Esophagus muscularis mucosa (tissue), 4 donors: ENCODE data around the gene DDR1. TPM values are rescaled to one million over a fixed set of nuclear protein-coding genes. Genes with fewer than 3 reads are reported as not detected.

Experiments used
- DNase-seq: peaks from one replicate; pipeline ENCODE4 v3.0.0-alpha.2; 2017; ENCODE audit errors: extremely low spot score
- H3K27ac ChIP-seq, 4 donors: fragments of 200-600 bp; sonication (generic); replicated peaks in 1 of 4; 1 replicate in 3 of 4; 2 replicates in 1 of 4; pipeline ENCODE4 v1.5.1; 2016 to 2019; ENCODE audit warnings: mild to moderate bottlenecking in 1 of 4
- H3K27me3 ChIP-seq, 4 donors: fragments of 200-600 bp; sonication (generic); one replicate each; pipeline versions ENCODE4 v1.5.1 to v1.6.0; 2016 to 2019
- H3K36me3 ChIP-seq, 4 donors: fragments of 200-600 bp; sonication (generic); one replicate each; pipeline ENCODE4 v1.5.1; 2016 to 2019
- H3K4me1 ChIP-seq, 4 donors: fragments of 200-600 bp; sonication (generic); one replicate each; pipeline ENCODE4 v1.5.1; 2016 to 2019
- H3K4me3 ChIP-seq, 4 donors: fragments of 200-600 bp; sonication (generic); 1 replicate in 2 of 4; 2 replicates in 2 of 4; pipeline ENCODE4 v1.5.1; 2016 to 2019; ENCODE audit warnings: mild to moderate bottlenecking in 4 of 4, moderate library complexity in 1 of 4
- H3K9me3 ChIP-seq, 4 donors: fragments of 200-600 bp; sonication (generic); 1 replicate in 3 of 4; 2 replicates in 1 of 4; pipeline ENCODE4 v1.5.1; 2016 to 2019
- EP300 ChIP-seq: sonication (generic); formaldehyde crosslinking; IDR thresholded peaks from one replicate; pipeline ENCODE4 v1.6.1; 2017; ENCODE audit warnings: antibody characterized with exemption
- POLR2A ChIP-seq: fragments of 450-650 bp; IDR thresholded peaks from one replicate; pipeline ENCODE4 v1.6.1; 2017; ENCODE audit warnings: antibody characterized with exemption, moderate library complexity, mild to moderate bottlenecking, low read depth
- POLR2AphosphoS5 ChIP-seq, 2 donors: sonication (generic); formaldehyde crosslinking; IDR thresholded peaks; one replicate each; pipeline ENCODE4 v1.6.1; 2017; ENCODE audit warnings: antibody characterized with exemption in 2 of 2
- WGBS: methylation state at CpG from one replicate; pipeline ENCODE4 v1.1.5; 2018; 5-methylcytosine and 5-hydroxymethylcytosine counted together
- intact Hi-C: fragments of 100-400 bp; cut with DNase I; formaldehyde crosslinking; loops from one replicate; pipeline ENCODE4 v1.15.1; 2023
- total RNA-seq, 4 donors: library from RNA; depleted of rRNA; stranded (reverse); fragments of >200 nt; gene quantifications; one replicate each; pipeline versions ENCODE4 v1.1.0 to v1.2.1, GENCODE V29; 2016
- TF ChIP-seq, protein P1 (sequence below), 3 experiments: fragments of 200-600 bp in 2 of 3; fragments of 450-650 bp in 1 of 3; sonication (generic) in 2 of 3; IDR thresholded peaks; one replicate each; pipeline ENCODE4 v1.5.1; 2017 to 2019; ENCODE audit warnings: antibody characterized with exemption in 3 of 3, mild to moderate bottlenecking in 2 of 3, moderate library complexity in 1 of 3

DDR1 gene
- total RNA-seq, 4 donors from 2014 or later: 10.4 to 37.9 (median 23.3) TPM

DNA sequence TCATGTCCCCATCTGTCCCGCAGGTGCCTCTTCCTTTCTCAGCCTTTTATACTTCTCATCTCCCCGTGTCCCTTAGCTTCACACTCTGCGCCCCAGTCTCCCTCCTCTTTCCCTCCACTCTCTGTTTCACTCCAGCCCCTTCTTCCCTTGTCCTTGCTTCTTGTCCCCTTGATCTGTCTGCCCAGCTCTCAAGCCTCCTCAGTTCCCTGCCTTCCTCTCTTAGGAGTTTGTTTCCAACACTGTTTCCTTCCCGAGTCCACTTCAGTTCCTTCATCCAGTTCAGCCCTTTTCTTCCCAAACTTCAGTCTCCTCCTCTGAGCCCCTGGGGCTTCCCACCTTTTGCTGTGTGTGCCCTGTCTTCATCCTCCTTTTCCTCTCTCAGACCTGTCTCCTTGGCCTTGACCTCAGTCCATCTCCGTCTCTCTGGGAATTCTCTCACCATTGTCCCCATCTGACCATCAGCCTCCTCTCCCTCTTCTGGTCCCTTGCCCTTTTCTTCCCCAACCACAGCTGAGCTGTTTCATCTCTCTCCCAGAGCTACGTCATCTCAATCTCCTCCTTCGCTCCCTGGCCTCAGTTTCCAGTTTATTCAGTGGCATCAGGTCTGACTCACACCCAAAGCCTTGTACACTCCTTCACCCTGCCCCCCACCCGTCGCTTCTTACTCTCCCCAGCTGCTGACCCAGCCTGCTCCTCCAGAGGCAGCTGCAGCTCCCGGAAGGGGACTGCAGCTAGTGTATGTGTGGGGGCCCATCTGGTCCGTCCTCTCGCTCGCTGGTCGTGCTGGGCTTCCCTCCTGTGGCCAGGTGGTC, 2.7 kb upstream of the DDR1 start:
- DNase-seq: no peak
- Histone ChIP-seq H3K27ac (peak overlapping the region; percentile 85 to 93 (median 90)), H3K36me3 (no peaks in the 10 kb centered on the region), H3K27me3 (no peaks in the 10 kb centered on the region), H3K4me1 (peaks cover 47 to 64% (median 61%) of the 10 kb centered on the region in 4 donors), H3K9me3 (no peaks in the 10 kb centered on the region), H3K4me3 (no peak overlapping the region)
- 75% methylated on average over 14 of the region's 14 CpGs for WGBS
- intact Hi-C loops: loop anchor here (10.0 kb wide), 1 partner anchor 197 kb away; the partner anchor contains the start of gene PPP1R18
- TF ChIP-seq EP300 (no peak), POLR2A (no peak), POLR2AphosphoS5 (IDR thresholded peaks at IDR 0.05) (no peak)
- TF ChIP-seq, protein P1, sequence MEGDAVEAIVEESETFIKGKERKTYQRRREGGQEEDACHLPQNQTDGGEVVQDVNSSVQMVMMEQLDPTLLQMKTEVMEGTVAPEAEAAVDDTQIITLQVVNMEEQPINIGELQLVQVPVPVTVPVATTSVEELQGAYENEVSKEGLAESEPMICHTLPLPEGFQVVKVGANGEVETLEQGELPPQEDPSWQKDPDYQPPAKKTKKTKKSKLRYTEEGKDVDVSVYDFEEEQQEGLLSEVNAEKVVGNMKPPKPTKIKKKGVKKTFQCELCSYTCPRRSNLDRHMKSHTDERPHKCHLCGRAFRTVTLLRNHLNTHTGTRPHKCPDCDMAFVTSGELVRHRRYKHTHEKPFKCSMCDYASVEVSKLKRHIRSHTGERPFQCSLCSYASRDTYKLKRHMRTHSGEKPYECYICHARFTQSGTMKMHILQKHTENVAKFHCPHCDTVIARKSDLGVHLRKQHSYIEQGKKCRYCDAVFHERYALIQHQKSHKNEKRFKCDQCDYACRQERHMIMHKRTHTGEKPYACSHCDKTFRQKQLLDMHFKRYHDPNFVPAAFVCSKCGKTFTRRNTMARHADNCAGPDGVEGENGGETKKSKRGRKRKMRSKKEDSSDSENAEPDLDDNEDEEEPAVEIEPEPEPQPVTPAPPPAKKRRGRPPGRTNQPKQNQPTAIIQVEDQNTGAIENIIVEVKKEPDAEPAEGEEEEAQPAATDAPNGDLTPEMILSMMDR (IDR thresholded peaks at IDR 0.05): no peak

DNA sequence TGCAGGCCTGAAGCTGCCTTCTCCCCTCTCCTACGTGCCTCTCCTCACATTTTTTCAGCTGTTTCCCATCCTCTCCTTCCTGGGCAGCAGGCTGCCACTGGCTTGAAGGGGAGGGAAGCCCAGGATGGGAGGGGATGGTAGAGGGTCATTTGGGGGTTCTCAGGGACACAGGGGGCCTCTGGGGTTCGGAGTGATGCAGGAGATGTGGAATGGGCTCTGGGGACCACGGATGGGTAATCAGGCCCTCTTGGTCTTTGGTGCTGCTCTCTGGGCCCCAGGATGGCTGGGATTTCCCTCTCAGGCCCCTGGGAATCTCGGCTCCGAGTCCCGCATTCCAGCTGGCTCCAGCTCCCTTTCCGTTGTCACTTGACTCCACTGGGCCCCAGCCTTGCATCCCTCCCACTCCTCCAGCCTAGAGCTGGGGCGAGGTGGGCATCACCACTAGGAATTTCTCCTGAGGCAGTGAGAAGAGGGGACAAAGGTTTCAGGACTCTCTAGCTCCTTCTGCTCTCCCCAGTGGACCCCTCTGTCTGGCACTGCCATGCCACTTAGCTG, 2.0 kb upstream of the DDR1 start:
- Histone ChIP-seq H3K4me1 (peaks cover 42 to 62% (median 58%) of the 10 kb centered on the region in 4 donors), H3K4me3 (no peak overlapping the region), H3K9me3 (no peaks in the 10 kb centered on the region), H3K36me3 (no peaks in the 10 kb centered on the region), H3K27me3 (no peaks in the 10 kb centered on the region), H3K27ac (peak overlapping the region; percentile 85 to 93 (median 90))
- intact Hi-C loops: loop anchor here (10.0 kb wide), 1 partner anchor 197 kb away; the partner anchor contains the start of gene PPP1R18
- DNase-seq: no peak
- 34% methylated on average over 6 of the region's 8 CpGs for WGBS
- no peak for TF ChIP-seq POLR2A
- TF ChIP-seq POLR2AphosphoS5 (IDR thresholded peaks at IDR 0.05): no peak
- TF ChIP-seq, protein P1 (IDR thresholded peaks at IDR 0.05): no peak
- no peak for TF ChIP-seq EP300

DNA sequence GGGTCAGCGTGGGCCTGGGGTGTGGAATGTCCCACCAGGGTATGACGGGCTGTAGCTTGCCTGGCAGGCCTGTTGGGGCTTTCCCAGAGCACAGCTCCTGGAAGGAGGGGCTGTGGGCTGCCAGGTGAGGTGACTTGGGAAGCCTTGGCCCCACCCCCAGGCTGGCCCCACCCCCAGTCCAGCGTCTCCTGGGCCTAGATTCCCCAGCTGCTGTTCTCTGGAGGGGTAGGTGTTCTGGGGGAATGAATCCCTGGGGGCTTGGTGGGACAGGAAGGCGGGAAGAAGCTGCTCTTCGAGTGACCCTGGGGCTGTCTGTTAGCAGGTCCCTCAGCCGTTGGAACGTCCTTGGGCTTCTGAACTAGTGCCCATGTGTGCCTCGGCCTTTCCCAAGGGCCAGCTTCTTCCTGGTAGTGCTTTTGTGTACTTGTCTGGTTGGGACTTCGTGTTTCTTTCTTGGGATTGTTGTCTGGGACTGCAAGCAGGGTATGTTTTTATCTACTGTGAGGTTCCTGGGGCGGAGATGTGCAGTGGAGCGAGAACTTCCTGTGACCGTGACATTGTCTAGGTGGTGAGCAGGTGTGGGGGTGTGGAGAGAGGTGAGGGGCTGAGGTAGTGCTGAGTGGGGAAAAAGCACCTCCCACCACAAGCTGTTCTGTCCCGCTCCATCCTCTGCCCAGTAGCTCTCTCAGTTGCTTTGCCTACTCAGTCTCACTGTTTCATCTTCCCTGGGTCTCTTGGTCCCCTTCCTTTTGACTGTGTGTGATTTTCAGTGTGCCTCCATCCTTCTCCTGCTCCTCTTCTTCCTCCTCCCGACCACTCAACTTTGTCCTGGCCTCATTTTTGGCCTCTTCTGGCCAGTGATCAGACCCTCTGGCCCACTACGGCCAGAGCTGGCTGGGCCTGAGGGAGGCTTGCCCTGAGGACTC, 1.3 kb upstream of the DDR1 start:
- Histone ChIP-seq H3K27me3 (no peaks in the 10 kb centered on the region), H3K4me3 (peak overlapping the region in 2 of 4 donors; percentile 67 to 72), H3K27ac (peak overlapping the region; percentile 85 to 93 (median 90)), H3K4me1 (peaks cover 34 to 56% (median 53%) of the 10 kb centered on the region in 4 donors), H3K36me3 (no peaks in the 10 kb centered on the region), H3K9me3 (no peaks in the 10 kb centered on the region)
- intact Hi-C loops: loop anchor here (10.0 kb wide), 1 partner anchor 198 kb away; the partner anchor contains the start of gene PPP1R18
- TF ChIP-seq, protein P1 (IDR thresholded peaks at IDR 0.05): no peak
- TF ChIP-seq POLR2AphosphoS5 (IDR thresholded peaks at IDR 0.05): no peak
- TF ChIP-seq EP300: no peak
- no peak for TF ChIP-seq POLR2A
- 81% methylated on average over 15 of the region's 15 CpGs for WGBS
- no peak for DNase-seq
